ENCODE data around the gene MYO16. TPM values are rescaled to one million over a fixed set of nuclear protein-coding genes. Genes with fewer than 3 reads are reported as not detected.

MYO16 gene
- total RNA-seq, 1 experiment from 2014 or later: 0.15 TPM

GRCh38 chr13:108940121-108940520, 310.7 kb downstream of the MYO16 start:
- no peak for DNase-seq
- Histone ChIP-seq H3K79me2 (ENCODE audit: low read length) (no peaks in the 10 kb centered on the region), H3K36me3 (ENCODE audit: insufficient read depth, low read length) (no peaks in the 10 kb centered on the region), H3K4me2 (ENCODE audit: low read depth, low read length, poor library complexity, severe bottlenecking) (no peak overlapping the region), H3K9me2 (replicated peaks; ENCODE audit: insufficient read depth, low read length) (no peaks in the 10 kb centered on the region), H3K27ac (ENCODE audit: low read length) (no peak overlapping the region), H3K4me1 (ENCODE audit: low read length) (no peaks in the 10 kb centered on the region), H4K20me1 (ENCODE audit: insufficient read depth, low read depth, low read length) (no peaks in the 10 kb centered on the region), H3K4me3 (ENCODE audit: low read length) (no peak overlapping the region), H3K9me3 (ENCODE audit: low read length) (no peaks in the 10 kb centered on the region), H3K9ac (ENCODE audit: low read length) (no peak overlapping the region), H3K27me3 (ENCODE audit: low read length) (no peaks in the 10 kb centered on the region), H2AFZ (ENCODE audit: low read length) (no peak overlapping the region)

- no peaks in the 10 kb centered on the region for H3K27me3 ChIP-seq (ENCODE audit: low read length)
- no peak overlapping the region for H3K9ac ChIP-seq (ENCODE audit: low read length)
- no peaks in the 10 kb centered on the region for H3K4me1 ChIP-seq (ENCODE audit: low read length)
- no peak overlapping the region for H3K27ac ChIP-seq (ENCODE audit: low read length)
- H3K79me2 ChIP-seq (ENCODE audit: low read length): no peaks in the 10 kb centered on the region
- no peaks in the 10 kb centered on the region for H3K9me2 ChIP-seq (replicated peaks; ENCODE audit: insufficient read depth, low read length)
- no peaks in the 10 kb centered on the region for H4K20me1 ChIP-seq (ENCODE audit: insufficient read depth, low read depth, low read length)
- DNase-seq: no peak
- no peak overlapping the region for H3K4me3 ChIP-seq (ENCODE audit: low read length)
- H2AFZ ChIP-seq (ENCODE audit: low read length): no peak overlapping the region
- H3K4me2 ChIP-seq (ENCODE audit: low read depth, low read length, poor library complexity, severe bottlenecking): no peak overlapping the region
- H3K9me3 ChIP-seq (ENCODE audit: low read length): no peaks in the 10 kb centered on the region
- H3K36me3 ChIP-seq (ENCODE audit: insufficient read depth, low read length): no peaks in the 10 kb centered on the region
Observed at GRCh38 chr13:108943842-108944241, 314.4 kb downstream of the MYO16 start.

DNA sequence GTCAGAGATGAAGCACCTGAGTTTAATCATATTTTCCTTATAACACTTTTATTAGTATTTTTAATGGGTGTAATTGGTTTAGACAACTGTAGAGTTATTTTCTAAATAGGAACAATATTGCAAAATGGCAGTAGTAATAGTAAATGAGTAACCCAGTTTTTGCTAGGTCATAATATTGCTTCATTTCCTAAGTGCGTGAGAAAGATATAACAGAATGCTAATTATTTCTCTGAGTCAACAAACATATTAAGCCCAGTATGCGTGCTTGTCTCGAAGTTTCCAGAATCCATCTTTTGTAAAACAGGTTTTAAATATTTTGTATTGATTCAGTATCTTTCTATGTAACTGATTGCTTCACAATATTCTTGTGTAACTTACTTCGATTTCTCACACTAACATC, 315.3 kb downstream of the MYO16 start:
- Histone ChIP-seq H3K4me2 (ENCODE audit: low read depth, low read length, poor library complexity, severe bottlenecking) (no peak overlapping the region), H3K27me3 (ENCODE audit: low read length) (no peaks in the 10 kb centered on the region), H4K20me1 (ENCODE audit: insufficient read depth, low read depth, low read length) (no peaks in the 10 kb centered on the region), H3K4me3 (ENCODE audit: low read length) (no peak overlapping the region), H3K9me3 (ENCODE audit: low read length) (no peaks in the 10 kb centered on the region), H3K79me2 (ENCODE audit: low read length) (no peaks in the 10 kb centered on the region), H3K36me3 (ENCODE audit: insufficient read depth, low read length) (no peaks in the 10 kb centered on the region), H3K27ac (ENCODE audit: low read length) (no peak overlapping the region), H2AFZ (ENCODE audit: low read length) (no peak overlapping the region), H3K9ac (ENCODE audit: low read length) (no peak overlapping the region), H3K9me2 (replicated peaks; ENCODE audit: insufficient read depth, low read length) (no peaks in the 10 kb centered on the region), H3K4me1 (ENCODE audit: low read length) (no peaks in the 10 kb centered on the region)
- no peak for DNase-seq

GRCh38 chr13:108947551-108948030, 318.2 kb downstream of the MYO16 start:
- Histone ChIP-seq H3K27me3 (ENCODE audit: low read length) (no peaks in the 10 kb centered on the region), H3K27ac (ENCODE audit: low read length) (no peak overlapping the region), H4K20me1 (ENCODE audit: insufficient read depth, low read depth, low read length) (no peaks in the 10 kb centered on the region), H3K36me3 (ENCODE audit: insufficient read depth, low read length) (no peaks in the 10 kb centered on the region), H3K4me2 (ENCODE audit: low read depth, low read length, poor library complexity, severe bottlenecking) (no peak overlapping the region), H3K9me3 (ENCODE audit: low read length) (no peaks in the 10 kb centered on the region), H3K4me1 (ENCODE audit: low read length) (no peaks in the 10 kb centered on the region), H3K79me2 (ENCODE audit: low read length) (no peaks in the 10 kb centered on the region), H2AFZ (ENCODE audit: low read length) (no peak overlapping the region), H3K4me3 (ENCODE audit: low read length) (no peak overlapping the region), H3K9me2 (replicated peaks; ENCODE audit: insufficient read depth, low read length) (no peaks in the 10 kb centered on the region), H3K9ac (ENCODE audit: low read length) (no peak overlapping the region)
- DNase-seq: no peak

DNA sequence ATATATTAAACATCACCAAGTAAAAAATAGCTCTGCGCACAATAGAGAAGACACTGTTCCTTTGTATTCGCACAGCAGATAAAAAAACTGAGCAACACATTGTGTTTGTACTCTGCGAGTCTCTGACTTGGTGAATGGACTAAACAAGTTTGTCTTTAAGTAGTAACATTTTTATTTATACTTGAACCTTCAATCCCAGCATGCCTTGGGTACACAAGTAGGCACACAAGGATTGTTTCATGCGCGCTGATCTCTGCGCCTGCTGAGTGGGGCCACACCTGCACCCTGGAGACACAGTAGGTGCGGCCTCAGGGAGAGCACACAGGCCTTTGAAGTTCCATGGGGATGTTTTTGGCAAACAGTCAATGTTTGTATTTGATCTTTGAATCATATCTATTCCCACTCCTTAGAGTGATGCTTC, 318.9 kb downstream of the MYO16 start:
- Histone ChIP-seq H3K9me3 (ENCODE audit: low read length) (no peaks in the 10 kb centered on the region), H3K27ac (ENCODE audit: low read length) (no peak overlapping the region), H4K20me1 (ENCODE audit: insufficient read depth, low read depth, low read length) (no peaks in the 10 kb centered on the region), H3K4me1 (ENCODE audit: low read length) (no peaks in the 10 kb centered on the region), H3K79me2 (ENCODE audit: low read length) (no peaks in the 10 kb centered on the region), H3K9ac (ENCODE audit: low read length) (no peak overlapping the region), H3K9me2 (replicated peaks; ENCODE audit: insufficient read depth, low read length) (no peaks in the 10 kb centered on the region), H3K4me3 (ENCODE audit: low read length) (no peak overlapping the region), H2AFZ (ENCODE audit: low read length) (no peak overlapping the region), H3K27me3 (ENCODE audit: low read length) (no peaks in the 10 kb centered on the region), H3K4me2 (ENCODE audit: low read depth, low read length, poor library complexity, severe bottlenecking) (no peak overlapping the region), H3K36me3 (ENCODE audit: insufficient read depth, low read length) (no peaks in the 10 kb centered on the region)
- DNase-seq: no peak

GRCh38 chr13:108950333-108951010, 321.1 kb downstream of the MYO16 start:
- Histone ChIP-seq H4K20me1 (ENCODE audit: insufficient read depth, low read depth, low read length) (no peaks in the 10 kb centered on the region), H3K27ac (ENCODE audit: low read length) (no peak overlapping the region), H3K9me2 (replicated peaks; ENCODE audit: insufficient read depth, low read length) (no peaks in the 10 kb centered on the region), H3K27me3 (ENCODE audit: low read length) (no peaks in the 10 kb centered on the region), H3K4me2 (ENCODE audit: low read depth, low read length, poor library complexity, severe bottlenecking) (no peak overlapping the region), H3K79me2 (ENCODE audit: low read length) (no peaks in the 10 kb centered on the region), H2AFZ (ENCODE audit: low read length) (no peak overlapping the region), H3K36me3 (ENCODE audit: insufficient read depth, low read length) (no peaks in the 10 kb centered on the region), H3K9me3 (ENCODE audit: low read length) (no peaks in the 10 kb centered on the region), H3K4me1 (ENCODE audit: low read length) (no peaks in the 10 kb centered on the region), H3K4me3 (ENCODE audit: low read length) (no peak overlapping the region), H3K9ac (ENCODE audit: low read length) (no peak overlapping the region)
- DNase-seq: no peak

GRCh38 chr13:108955741-108956140, 326.3 kb downstream of the MYO16 start:
- H3K27ac ChIP-seq (ENCODE audit: low read length): no peak overlapping the region
- H3K4me3 ChIP-seq (ENCODE audit: low read length): no peak overlapping the region
- no peaks in the 10 kb centered on the region for H3K9me3 ChIP-seq (ENCODE audit: low read length)
- H3K9ac ChIP-seq (ENCODE audit: low read length): no peak overlapping the region
- H3K9me2 ChIP-seq (replicated peaks; ENCODE audit: insufficient read depth, low read length): no peaks in the 10 kb centered on the region
- no peak for DNase-seq
- H3K4me1 ChIP-seq (ENCODE audit: low read length): no peaks in the 10 kb centered on the region
- no peaks in the 10 kb centered on the region for H3K27me3 ChIP-seq (ENCODE audit: low read length)
- H2AFZ ChIP-seq (ENCODE audit: low read length): no peak overlapping the region
- H4K20me1 ChIP-seq (ENCODE audit: insufficient read depth, low read depth, low read length): no peaks in the 10 kb centered on the region
- no peaks in the 10 kb centered on the region for H3K79me2 ChIP-seq (ENCODE audit: low read length)
- no peak overlapping the region for H3K4me2 ChIP-seq (ENCODE audit: low read depth, low read length, poor library complexity, severe bottlenecking)
- no peaks in the 10 kb centered on the region for H3K36me3 ChIP-seq (ENCODE audit: insufficient read depth, low read length)

- Histone ChIP-seq H3K9me2 (replicated peaks; ENCODE audit: insufficient read depth, low read length) (no peaks in the 10 kb centered on the region), H3K4me1 (ENCODE audit: low read length) (no peaks in the 10 kb centered on the region), H3K4me3 (ENCODE audit: low read length) (no peak overlapping the region), H3K27ac (ENCODE audit: low read length) (no peak overlapping the region), H2AFZ (ENCODE audit: low read length) (no peak overlapping the region), H3K4me2 (ENCODE audit: low read depth, low read length, poor library complexity, severe bottlenecking) (no peak overlapping the region), H3K9ac (ENCODE audit: low read length) (no peak overlapping the region), H3K79me2 (ENCODE audit: low read length) (no peaks in the 10 kb centered on the region), H3K36me3 (ENCODE audit: insufficient read depth, low read length) (no peaks in the 10 kb centered on the region), H3K27me3 (ENCODE audit: low read length) (no peaks in the 10 kb centered on the region), H4K20me1 (ENCODE audit: insufficient read depth, low read depth, low read length) (no peaks in the 10 kb centered on the region), H3K9me3 (ENCODE audit: low read length) (no peaks in the 10 kb centered on the region)
- DNase-seq: no peak
Observed at GRCh38 chr13:108957369-108958012, 328.1 kb downstream of the MYO16 start.

Measured in Karpas-422 (cell line).